IMR-90 (cell line): ENCODE measurements around the gene ITSN1.

Experiments
- BHLHE40 ChIP-seq: fragments of 150-350 bp; IDR thresholded peaks from 2 replicates; pipeline ENCODE4 v1.6.1; 2016; ENCODE audit warnings: mild to moderate bottlenecking, low read depth, low read length
- CEBPB ChIP-seq: IDR thresholded peaks from 2 replicates; pipeline ENCODE4 v1.6.1; 2012; ENCODE audit warnings: low read depth, low read length, improper control_type of control experiment
- FOS ChIP-seq: fragments of 150-350 bp; IDR thresholded peaks from 2 replicates; pipeline ENCODE4 v1.6.1; 2016; ENCODE audit warnings: low read depth, low read length
- MAFK ChIP-seq: IDR thresholded peaks from 2 replicates; pipeline ENCODE4 v1.6.1; 2012; ENCODE audit warnings: low read depth, low read length, improper control_type of control experiment
- MAZ ChIP-seq: IDR thresholded peaks from 2 replicates; pipeline ENCODE4 v1.6.1; 2012; ENCODE audit warnings: low read depth, mild to moderate bottlenecking, low read length, improper control_type of control experiment, moderate library complexity, borderline replicate concordance
- MXI1 ChIP-seq: IDR thresholded peaks from 2 replicates; pipeline ENCODE4 v1.6.1; 2012; ENCODE audit warnings: low read depth, mild to moderate bottlenecking, low read length, moderate library complexity, borderline replicate concordance
- POLR2A ChIP-seq: IDR thresholded peaks from 2 replicates; pipeline ENCODE4 v1.6.1; 2012; ENCODE audit warnings: mild to moderate bottlenecking, low read depth, low read length
- RAD21 ChIP-seq: IDR thresholded peaks from 2 replicates; pipeline ENCODE4 v1.6.1; 2012; ENCODE audit warnings: low read length, improper control_type of control experiment
- RFX5 ChIP-seq: IDR thresholded peaks from 2 replicates; pipeline ENCODE4 v1.8.0; 2012; ENCODE audit warnings: low read depth, mild to moderate bottlenecking, low read length, moderate library complexity
- SMC3 ChIP-seq: fragments of 150-350 bp; IDR thresholded peaks from 2 replicates; pipeline ENCODE4 v1.6.1; 2016; ENCODE audit warnings: low read depth, mild to moderate bottlenecking, antibody characterized with exemption, low read length, moderate library complexity
- TF ChIP-seq, protein P1 (sequence below): conservative IDR thresholded peaks from 2 replicates; pipeline ENCODE4 v1.5.1; 2012; ENCODE audit warnings: mild to moderate bottlenecking, low read depth, low read length, improper control_type of control experiment
- TF ChIP-seq, protein P2 (sequence below): fragments of 150-350 bp; IDR thresholded peaks from 2 replicates; pipeline ENCODE4 v1.6.1; 2017; ENCODE audit warnings: mild to moderate bottlenecking, antibody characterized with exemption, low read length, low read depth
- TF ChIP-seq, protein P3 (sequence below): fragments of 150-350 bp; IDR thresholded peaks from 2 replicates; pipeline ENCODE4 v1.6.1; 2016; ENCODE audit warnings: low read depth, mild to moderate bottlenecking, low read length, moderate library complexity, borderline replicate concordance

- TF ChIP-seq, protein P1, sequence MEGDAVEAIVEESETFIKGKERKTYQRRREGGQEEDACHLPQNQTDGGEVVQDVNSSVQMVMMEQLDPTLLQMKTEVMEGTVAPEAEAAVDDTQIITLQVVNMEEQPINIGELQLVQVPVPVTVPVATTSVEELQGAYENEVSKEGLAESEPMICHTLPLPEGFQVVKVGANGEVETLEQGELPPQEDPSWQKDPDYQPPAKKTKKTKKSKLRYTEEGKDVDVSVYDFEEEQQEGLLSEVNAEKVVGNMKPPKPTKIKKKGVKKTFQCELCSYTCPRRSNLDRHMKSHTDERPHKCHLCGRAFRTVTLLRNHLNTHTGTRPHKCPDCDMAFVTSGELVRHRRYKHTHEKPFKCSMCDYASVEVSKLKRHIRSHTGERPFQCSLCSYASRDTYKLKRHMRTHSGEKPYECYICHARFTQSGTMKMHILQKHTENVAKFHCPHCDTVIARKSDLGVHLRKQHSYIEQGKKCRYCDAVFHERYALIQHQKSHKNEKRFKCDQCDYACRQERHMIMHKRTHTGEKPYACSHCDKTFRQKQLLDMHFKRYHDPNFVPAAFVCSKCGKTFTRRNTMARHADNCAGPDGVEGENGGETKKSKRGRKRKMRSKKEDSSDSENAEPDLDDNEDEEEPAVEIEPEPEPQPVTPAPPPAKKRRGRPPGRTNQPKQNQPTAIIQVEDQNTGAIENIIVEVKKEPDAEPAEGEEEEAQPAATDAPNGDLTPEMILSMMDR = no peak
- TF ChIP-seq RFX5 = no peak
- TF ChIP-seq RAD21 = no peak
- no peak for TF ChIP-seq MXI1
- no peak for TF ChIP-seq POLR2A
- no peak for TF ChIP-seq CEBPB
- no peak for TF ChIP-seq SMC3
- TF ChIP-seq, protein P2, sequence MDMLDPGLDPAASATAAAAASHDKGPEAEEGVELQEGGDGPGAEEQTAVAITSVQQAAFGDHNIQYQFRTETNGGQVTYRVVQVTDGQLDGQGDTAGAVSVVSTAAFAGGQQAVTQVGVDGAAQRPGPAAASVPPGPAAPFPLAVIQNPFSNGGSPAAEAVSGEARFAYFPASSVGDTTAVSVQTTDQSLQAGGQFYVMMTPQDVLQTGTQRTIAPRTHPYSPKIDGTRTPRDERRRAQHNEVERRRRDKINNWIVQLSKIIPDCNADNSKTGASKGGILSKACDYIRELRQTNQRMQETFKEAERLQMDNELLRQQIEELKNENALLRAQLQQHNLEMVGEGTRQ = no peak
- TF ChIP-seq MAZ = no peak
- TF ChIP-seq, protein P3, sequence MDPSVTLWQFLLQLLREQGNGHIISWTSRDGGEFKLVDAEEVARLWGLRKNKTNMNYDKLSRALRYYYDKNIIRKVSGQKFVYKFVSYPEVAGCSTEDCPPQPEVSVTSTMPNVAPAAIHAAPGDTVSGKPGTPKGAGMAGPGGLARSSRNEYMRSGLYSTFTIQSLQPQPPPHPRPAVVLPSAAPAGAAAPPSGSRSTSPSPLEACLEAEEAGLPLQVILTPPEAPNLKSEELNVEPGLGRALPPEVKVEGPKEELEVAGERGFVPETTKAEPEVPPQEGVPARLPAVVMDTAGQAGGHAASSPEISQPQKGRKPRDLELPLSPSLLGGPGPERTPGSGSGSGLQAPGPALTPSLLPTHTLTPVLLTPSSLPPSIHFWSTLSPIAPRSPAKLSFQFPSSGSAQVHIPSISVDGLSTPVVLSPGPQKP = no peak
- no peak for TF ChIP-seq MAFK
- TF ChIP-seq FOS = no peak
- TF ChIP-seq BHLHE40 = no peak
Measured at GRCh38 chr21:33897098-33897497, 254.8 kb downstream of the ITSN1 start.
